Neural progenitor cell (in vitro differentiated cells): ENCODE data around the gene MS4A14.

Experiments used
- CTCF ChIP-seq: fragments of 200-600 bp; sonication (generic); IDR thresholded peaks from 2 replicates; pipeline ENCODE4 v1.5.1; 2017; ENCODE audit warnings: antibody characterized with exemption, mild to moderate bottlenecking
- EZH2 ChIP-seq: fragments of 200-600 bp; sonication (generic); IDR thresholded peaks from 2 replicates; pipeline ENCODE4 v1.6.1; 2017; ENCODE audit warnings: antibody characterized with exemption, mild to moderate bottlenecking, moderate library complexity

- TF ChIP-seq EZH2 (no peak), CTCF (no peak)
Measured at GRCh38 chr11:60349990-60350389, 46.3 kb upstream of the MS4A14 start.
